GM21576 (cell line): ENCODE results near the gene ADIPOQ.
A peak's percentile ranks its signal among the peaks of the same experiment; 100 is the strongest.
"Not testable (repeated sequence)": the region's sequence is repeated elsewhere in the genome, so short reads cannot be mapped to it uniquely, and the experiment has no call there.

ENCODE experiments used
- ATAC-seq: cut with Tn5 transposase; IDR thresholded peaks from one replicate; pipeline ENCODE4 v1.9.1; 2021; ENCODE audit warnings: mild to moderate bottlenecking, moderate library complexity; ENCODE audit not compliant: unreplicated experiment

Gene ADIPOQ

GRCh38 chr3:186826410-186826975, 16.0 kb upstream of the ADIPOQ start:
- no peak for ATAC-seq

- ATAC-seq, result no peak
Observed at GRCh38 chr3:186826976-186827857, 15.3 kb upstream of the ADIPOQ start.

GRCh38 chr3:186828340-186828739, 14.2 kb upstream of the ADIPOQ start:
- ATAC-seq, result no peak

- ATAC-seq, result no peak
Observed at GRCh38 chr3:186831798-186832197, 10.7 kb upstream of the ADIPOQ start.

- no peak for ATAC-seq
Observed at GRCh38 chr3:186832276-186832675, 10.2 kb upstream of the ADIPOQ start.

- ATAC-seq, result no peak
Observed at GRCh38 chr3:186839874-186840641, 2.5 kb upstream of the ADIPOQ start.

GRCh38 chr3:186841620-186842019, 890 bp upstream of the ADIPOQ start:
- ATAC-seq, result no peak

- ATAC-seq, result no peak
Observed at GRCh38 chr3:186843039-186843432, 526 bp downstream of the ADIPOQ start.

- ATAC-seq, result no peak
Observed at GRCh38 chr3:186844908-186845307, 2.4 kb downstream of the ADIPOQ start.

GRCh38 chr3:186845756-186846155, 3.2 kb downstream of the ADIPOQ start:
- ATAC-seq, result no peak

- ATAC-seq, result no peak
Observed at GRCh38 chr3:186847437-186847836, 4.9 kb downstream of the ADIPOQ start.

GRCh38 chr3:186849374-186849975, 7.0 kb downstream of the ADIPOQ start:
- peak; percentile 80 for ATAC-seq

- not testable (repeated sequence) for ATAC-seq
Observed at GRCh38 chr3:186851835-186852234, 9.3 kb downstream of the ADIPOQ start.

- no peak for ATAC-seq
Observed at GRCh38 chr3:186852994-186853393, 10.5 kb downstream of the ADIPOQ start.

- ATAC-seq, result no peak
Observed at GRCh38 chr3:186854146-186854545, 11.6 kb downstream of the ADIPOQ start.

- ATAC-seq, result no peak
Observed at GRCh38 chr3:186854954-186855353, 12.4 kb downstream of the ADIPOQ start.

- ATAC-seq, result no peak
Observed at GRCh38 chr3:186857743-186858142, 15.2 kb downstream of the ADIPOQ start.

GRCh38 chr3:186865215-186865853, 22.8 kb downstream of the ADIPOQ start:
- not testable (repeated sequence) for ATAC-seq

GRCh38 chr3:186866095-186866494, 23.6 kb downstream of the ADIPOQ start:
- not testable (repeated sequence) for ATAC-seq

GRCh38 chr3:186869253-186870100, 27.0 kb downstream of the ADIPOQ start:
- no peak for ATAC-seq
